CD4-positive, alpha-beta T cell treated with Interleukin-12 subunit alpha and Interleukin-12 subunit beta, for 1 hour (primary cell): ENCODE measurements around the gene RSBN1L.
A peak's percentile ranks its signal among the peaks of the same experiment; 100 is the strongest.
"Not testable (repeated sequence)": the region's sequence is repeated elsewhere in the genome, so short reads cannot be mapped to it uniquely, and the experiment has no call there.

Source experiments
- DNase-seq: peaks from one replicate; pipeline ENCODE4 v3.0.0-alpha.2; 2020

RSBN1L gene

GRCh38 chr7:77690289-77690688 lies 6.0 kb upstream of the RSBN1L start:
- no peak for DNase-seq

DNA sequence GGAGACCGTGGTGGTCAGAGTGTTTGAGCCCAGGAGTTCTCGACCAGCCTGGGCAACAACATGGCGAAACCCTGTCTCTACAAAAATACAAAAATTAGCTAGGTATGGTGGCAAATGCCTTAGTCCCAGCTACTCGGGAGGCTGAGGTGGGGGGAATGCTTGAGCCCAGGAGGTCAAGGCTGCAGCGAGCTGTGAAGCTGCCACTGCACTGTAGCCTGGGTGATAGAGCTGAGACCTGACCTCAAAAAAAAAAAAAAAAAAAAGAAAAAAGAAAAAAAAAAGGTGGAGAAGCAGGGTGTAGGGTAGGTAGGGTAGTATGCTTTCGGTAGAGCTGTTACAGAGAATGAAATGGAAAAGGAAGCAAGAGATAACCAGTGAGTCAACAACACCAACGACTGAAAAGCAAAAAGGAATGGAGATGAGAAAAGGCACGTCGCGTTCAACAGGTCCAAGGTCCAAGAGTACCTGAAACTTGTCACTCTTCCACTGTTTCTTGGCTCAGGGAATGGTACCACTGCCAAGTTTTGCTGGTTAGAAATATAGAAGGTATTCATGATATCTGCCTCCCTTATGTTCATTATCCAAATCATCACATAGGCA lies 4.3 kb upstream of the RSBN1L start:
- no peak for DNase-seq

DNA sequence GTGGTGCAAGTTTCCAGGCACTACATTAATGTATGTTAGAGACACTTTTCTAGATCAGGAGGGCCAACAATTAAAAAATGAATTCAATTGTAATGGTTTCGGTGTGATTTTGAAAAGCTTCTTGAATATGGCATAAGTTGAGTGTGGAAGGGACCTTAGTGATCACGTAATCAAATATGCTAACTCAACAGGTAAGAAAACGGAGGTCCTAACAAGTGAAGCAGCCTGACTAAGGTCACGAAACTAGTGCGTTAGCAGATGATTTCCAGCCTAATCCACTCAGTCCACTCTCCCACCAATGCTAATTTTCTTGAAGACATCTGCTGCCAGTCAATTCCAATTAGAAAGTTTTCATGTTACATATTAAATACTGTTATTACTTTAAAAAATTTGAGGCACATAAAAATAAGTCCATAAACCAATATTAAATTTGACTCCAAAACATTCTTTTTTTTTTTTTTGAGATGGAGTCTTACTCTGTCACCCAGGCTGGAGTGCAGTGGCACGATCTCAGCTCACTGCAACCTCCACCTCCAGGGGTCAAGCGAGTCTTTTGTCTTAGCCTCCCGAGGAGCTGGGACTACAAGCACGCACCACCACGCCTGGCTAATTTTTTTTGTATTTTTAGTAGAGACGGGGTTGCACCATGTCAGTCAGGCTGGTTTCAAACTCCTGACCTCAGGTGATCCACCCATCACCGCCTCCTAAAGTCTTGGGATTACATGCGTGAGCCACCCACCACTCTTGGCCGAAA lies 2.3 kb upstream of the RSBN1L start:
- no peak for DNase-seq

- peak; percentile 52 for DNase-seq
These were observed 630 bp downstream of the RSBN1L start for GRCh38 chr7:77696643-77697534.

DNA sequence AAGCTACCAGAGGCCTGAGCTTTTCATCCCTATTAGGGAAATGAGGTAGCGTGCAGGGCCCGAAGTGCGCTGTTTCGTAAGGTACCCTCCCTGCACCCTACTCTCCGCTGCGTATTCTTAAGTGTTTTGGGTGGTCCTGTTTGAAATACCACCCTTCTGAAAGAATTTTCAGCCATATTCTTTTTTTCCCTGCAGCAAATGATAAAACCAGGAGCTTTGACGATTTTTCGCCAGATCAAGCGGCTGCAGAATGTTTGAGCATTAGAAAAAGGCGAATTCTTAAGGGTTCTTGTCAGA lies 1.2 kb downstream of the RSBN1L start:
- no peak for DNase-seq

- no peak for DNase-seq
These were observed 1.9 kb downstream of the RSBN1L start for GRCh38 chr7:77698042-77698625.

GRCh38 chr7:77699056-77699455 lies 2.8 kb downstream of the RSBN1L start:
- no peak for DNase-seq

DNA sequence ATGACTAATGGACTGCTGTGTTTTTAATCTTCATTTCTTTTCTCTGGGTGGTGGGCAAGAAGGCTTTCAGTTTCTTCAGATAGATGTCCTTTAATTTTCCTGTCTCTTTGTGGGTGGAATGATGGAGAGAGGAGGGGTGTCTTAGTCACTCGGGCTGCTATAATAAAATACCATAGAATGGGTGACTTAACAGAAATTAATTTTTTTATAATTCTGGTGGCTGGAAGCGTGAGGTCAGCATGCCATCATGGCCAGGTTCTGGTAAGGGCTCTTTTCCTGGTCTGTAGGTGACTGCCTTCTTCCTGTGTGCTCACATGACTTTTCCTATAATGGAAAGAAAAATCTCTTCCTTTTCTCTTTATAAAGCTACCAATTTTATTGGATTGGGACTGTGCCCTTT lies 6.3 kb downstream of the RSBN1L start:
- no peak for DNase-seq

GRCh38 chr7:77702968-77703472 lies 6.8 kb downstream of the RSBN1L start:
- DNase-seq: no peak

GRCh38 chr7:77703669-77704068 lies 7.4 kb downstream of the RSBN1L start:
- not testable (repeated sequence) for DNase-seq

GRCh38 chr7:77707504-77707992 lies 11.3 kb downstream of the RSBN1L start:
- DNase-seq: no peak

DNA sequence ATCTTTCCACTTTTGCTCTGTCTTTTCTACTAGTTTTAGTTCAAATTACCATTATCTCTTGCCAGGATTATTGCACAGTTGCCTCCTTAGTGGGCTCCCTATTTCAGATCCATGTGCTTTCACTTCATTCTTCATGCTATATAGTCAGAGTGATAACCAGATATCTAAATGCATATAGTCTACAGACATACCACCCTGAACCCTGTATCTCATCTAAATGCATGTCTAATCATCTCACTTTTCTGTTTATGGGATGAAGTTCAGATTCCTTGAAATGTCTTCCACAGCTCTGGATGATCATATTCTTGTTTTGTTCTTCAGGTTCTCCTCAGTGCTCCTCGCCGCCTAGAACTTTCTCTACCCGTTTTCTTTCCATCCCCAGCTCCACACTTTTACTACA lies 13.8 kb downstream of the RSBN1L start:
- DNase-seq: no peak

GRCh38 chr7:77710861-77711260 lies 14.6 kb downstream of the RSBN1L start:
- no peak for DNase-seq

GRCh38 chr7:77714195-77714594 lies 17.9 kb downstream of the RSBN1L start:
- no peak for DNase-seq

DNA sequence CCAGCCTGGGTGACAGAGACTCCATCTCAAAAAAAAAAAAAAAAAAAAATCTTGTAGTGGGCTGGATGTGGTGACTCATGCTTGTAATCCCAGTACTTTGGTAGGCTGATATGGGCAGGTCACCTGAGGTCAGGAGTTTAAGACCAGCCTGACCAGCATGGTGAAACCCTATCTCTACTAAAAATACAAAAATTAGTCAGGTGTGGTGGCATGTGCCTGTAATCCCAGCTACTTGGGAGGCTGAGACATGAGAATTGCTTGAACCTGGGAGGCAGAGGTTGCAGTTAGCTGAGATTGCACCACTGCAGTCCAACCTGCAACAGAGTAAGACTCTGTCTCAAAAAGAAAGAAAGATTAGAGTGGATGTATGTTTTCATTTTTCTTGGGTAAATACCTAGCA lies 18.7 kb downstream of the RSBN1L start:
- DNase-seq: not testable (repeated sequence)

DNA sequence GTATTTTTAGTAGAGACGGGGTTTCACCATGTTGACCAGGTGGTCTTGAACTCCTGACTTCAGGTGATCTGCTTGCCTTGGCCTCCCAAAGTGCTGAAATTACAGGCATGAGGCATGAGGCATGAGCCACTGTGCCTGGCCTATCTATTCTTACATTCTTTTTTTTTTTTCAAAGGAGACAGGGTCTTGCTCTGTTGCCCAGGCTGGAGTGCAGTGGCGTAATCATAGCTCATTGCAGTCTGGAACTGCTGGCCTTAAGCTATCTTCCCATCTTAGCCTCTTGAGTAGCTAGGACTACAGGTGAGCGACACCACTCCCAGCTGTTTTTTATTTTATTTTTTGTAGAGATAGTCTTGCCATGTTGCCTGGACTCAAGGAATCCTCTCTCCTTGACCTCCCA lies 20.5 kb downstream of the RSBN1L start:
- no peak for DNase-seq

DNA sequence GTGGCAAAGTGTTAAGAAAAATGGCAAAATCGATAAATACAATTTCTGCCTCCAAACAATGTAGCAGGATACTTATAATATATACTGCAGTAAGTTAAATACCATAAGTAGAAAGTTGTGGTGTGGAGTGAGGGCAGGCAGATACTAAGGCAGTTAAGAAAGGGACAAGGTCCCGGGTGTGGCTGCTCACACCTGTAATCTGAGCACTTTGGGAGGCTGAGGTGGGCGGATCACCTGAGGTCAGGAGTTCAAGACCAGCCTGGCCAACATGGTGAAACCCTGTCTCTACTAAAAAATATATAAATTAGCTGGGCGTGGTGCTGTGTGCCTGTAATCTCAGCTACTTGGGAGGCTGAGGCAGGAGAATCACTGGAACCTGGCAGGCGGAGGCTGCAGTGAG lies 21.3 kb downstream of the RSBN1L start:
- DNase-seq: not testable (repeated sequence)

DNA sequence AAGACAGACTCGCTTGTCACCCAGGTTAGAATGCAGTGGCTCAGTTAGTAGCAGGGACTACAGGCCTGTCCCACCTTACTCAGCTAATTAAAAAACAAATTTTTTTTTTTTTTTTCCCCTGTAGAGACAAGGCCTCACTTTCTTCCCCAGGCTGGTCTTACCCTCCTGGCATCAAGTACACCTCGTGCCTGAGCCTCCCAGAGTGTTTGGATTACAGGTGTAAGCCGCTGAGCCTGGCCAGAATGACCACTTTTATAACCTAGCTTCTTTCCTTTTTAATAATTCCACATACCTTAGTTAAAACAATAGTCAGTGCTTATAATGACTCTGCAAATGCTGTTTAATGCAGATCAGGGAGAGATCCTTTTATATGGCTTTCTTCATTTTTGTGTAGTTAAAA lies 31.3 kb downstream of the RSBN1L start:
- no peak for DNase-seq

DNA sequence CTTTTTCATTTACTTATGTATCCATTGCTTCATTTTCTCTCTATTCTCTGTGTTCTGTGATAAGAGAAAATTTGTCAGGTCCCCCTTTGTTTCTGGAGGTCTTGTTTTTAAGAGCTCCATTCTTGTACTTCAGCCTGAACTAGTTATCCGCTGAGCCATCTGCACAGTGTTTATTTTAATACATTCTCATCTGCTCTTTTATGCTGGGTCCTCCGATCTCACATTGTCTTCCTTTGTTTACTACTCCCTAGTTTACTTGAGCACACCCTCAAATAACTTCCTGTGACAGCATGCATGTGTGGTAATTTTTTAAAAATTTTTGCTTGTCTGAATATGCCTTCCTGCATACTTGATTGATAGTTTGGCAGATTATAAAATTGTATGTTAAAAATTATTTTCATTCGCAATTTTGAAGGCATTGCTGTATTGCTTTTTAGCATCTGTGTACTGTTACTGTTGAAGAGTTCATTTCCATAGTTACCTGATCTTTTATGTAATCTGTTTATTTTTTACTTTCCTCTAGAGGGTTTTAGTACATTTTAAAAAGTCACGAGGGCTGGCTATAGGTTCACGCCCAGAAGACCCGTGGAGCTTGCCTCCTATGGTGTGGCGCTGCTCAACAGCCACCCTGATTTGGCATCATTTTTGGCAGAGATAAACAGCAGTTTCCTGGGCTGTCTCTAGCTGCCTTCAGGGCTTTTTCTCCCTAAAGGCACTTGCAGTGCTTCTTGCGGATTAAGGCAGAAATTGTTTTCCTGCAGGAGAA lies 31.9 kb downstream of the RSBN1L start:
- DNase-seq: no peak

DNA sequence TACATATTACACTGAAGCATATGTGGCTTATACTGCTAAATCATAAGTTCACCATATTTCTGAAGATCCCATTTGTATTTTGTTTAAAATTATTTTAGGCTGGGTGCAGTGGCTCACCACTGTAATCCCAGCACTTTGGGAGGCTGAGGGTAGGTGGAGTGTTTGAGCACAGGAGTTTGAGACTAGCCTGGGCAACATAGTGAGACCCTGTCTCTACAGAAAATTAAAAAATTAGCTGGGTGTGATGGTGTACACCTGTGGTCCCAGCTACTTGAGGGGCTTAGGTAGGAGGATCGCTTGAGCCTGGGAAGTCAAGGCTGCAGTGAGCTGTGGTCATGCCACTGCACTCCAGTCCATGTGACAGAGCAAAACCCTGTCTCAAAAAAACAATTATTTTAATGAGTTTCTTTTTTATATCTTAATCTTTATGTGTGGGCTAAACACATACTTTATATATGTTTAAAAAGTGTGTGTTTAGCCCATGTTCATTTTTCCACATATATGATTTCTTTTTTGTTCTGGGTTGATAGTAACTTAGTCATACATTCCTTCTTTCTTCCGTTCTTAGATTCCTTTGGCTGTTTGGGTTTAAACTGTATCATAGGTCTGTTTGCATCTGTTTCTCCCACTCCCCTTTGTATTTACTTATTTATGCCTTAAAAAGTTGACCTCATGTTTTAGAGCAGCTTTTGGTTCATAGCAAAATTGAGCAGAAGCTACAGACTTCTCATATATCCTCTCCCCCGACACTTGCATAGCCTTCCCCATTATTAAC lies 33.5 kb downstream of the RSBN1L start:
- no peak for DNase-seq

GRCh38 chr7:77731716-77732115 lies 35.5 kb downstream of the RSBN1L start:
- no peak for DNase-seq
